D721Med (cell line): ENCODE data around the gene THOC6.
"Not testable (repeated sequence)": the region's sequence is repeated elsewhere in the genome, so short reads cannot be mapped to it uniquely, and the experiment has no call there.

Experiments
- DNase-seq: peaks from one replicate; pipeline ENCODE4 v3.0.0; 2011; ENCODE audit warnings: low spot score; ENCODE audit not compliant: insufficient read length
- FAIRE-seq: peaks from 2 replicates; lab custom pipeline; 2011; peaks lifted over from hg19 to GRCh38; lab: Jason Lieb, UNC
- TF ChIP-seq, protein P1 (sequence below): IDR thresholded peaks from 2 replicates; pipeline ENCODE4 v1.5.1; 2012; ENCODE audit warnings: mild to moderate bottlenecking, control low read depth; ENCODE audit not compliant: insufficient read depth; ENCODE audit errors: missing control alignments

The THOC6 gene

DNA sequence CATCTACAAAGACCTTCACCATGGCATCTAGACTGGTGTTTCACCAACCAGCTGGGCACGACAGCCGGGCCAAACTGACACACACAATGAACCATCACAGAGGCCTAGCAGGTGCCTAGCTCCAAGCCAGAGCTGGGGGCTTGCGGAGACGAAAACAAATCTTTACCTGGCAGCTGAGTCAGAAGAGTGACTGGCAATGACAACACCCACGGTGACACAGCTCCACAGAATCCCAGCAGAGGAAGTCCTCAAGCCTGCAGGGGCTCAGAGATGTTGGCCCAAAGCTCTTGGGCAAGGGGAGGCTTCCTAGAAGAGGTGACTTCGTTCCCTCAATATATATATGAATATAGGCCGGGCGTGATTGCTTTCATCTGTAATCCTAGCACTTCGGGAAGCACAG is 27.7 kb downstream of the THOC6 start:
- DNase-seq, result no peak
- FAIRE-seq, result no peak
- TF ChIP-seq, protein P1, sequence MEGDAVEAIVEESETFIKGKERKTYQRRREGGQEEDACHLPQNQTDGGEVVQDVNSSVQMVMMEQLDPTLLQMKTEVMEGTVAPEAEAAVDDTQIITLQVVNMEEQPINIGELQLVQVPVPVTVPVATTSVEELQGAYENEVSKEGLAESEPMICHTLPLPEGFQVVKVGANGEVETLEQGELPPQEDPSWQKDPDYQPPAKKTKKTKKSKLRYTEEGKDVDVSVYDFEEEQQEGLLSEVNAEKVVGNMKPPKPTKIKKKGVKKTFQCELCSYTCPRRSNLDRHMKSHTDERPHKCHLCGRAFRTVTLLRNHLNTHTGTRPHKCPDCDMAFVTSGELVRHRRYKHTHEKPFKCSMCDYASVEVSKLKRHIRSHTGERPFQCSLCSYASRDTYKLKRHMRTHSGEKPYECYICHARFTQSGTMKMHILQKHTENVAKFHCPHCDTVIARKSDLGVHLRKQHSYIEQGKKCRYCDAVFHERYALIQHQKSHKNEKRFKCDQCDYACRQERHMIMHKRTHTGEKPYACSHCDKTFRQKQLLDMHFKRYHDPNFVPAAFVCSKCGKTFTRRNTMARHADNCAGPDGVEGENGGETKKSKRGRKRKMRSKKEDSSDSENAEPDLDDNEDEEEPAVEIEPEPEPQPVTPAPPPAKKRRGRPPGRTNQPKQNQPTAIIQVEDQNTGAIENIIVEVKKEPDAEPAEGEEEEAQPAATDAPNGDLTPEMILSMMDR, result no peak

DNA sequence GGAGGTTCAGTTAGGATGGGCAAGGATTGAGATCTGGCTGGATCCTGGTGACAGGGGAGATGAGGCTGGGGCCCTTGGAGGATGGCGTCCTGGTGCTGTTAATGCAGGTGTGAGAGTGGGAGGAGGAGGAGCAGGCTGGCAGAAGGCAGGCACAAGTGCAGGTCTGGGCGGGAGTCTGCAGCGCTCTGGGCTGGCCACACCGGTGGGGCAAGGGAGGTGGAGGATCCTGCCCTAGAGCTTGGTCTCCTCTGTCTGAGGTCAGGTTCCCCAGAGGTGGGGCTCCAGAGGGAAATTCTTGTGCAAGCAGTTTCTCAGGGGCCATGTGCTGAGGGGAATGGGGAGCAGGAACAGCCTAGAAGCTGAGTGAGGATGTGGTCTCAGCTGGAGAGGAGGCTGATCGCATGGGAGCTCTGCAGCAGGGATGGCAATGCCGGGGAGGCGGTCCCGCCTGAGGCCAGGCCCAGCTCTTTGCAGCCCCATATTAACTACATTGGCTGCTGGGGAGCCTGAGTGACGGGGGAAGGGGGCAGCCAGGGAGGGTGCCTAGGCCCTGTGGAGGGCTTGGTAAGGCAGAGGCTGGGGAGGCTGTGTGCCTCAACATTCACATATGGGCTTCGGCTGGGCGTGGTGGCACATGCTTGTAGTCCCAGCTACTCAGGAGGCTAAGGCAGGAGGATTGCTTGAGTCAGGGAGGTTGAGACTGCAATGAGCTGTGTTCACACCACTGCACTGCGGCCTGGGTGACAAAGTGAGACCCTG is 28.9 kb downstream of the THOC6 start:
- FAIRE-seq, DNase-seq: not testable (repeated sequence)

DNA sequence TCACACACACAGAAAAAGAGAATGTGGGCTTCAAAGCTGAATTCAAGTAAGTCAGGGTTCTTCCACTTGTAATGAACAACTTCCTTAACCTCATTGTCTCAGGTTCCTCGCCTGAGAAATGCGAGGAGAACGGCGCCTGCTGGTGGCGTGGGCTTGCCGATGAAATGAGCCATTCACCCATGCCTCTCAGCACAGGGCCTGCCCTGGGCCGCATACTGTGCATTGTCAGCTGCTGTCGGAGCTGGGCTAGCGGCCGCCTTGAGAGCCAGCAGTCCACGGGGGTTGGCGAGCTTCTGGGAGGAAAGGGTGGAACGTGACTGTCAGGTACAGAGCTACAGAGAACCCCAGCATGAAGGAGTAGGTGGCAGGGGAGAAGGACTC is 29.5 kb downstream of the THOC6 start:
- not testable (repeated sequence) for DNase-seq, FAIRE-seq

DNA sequence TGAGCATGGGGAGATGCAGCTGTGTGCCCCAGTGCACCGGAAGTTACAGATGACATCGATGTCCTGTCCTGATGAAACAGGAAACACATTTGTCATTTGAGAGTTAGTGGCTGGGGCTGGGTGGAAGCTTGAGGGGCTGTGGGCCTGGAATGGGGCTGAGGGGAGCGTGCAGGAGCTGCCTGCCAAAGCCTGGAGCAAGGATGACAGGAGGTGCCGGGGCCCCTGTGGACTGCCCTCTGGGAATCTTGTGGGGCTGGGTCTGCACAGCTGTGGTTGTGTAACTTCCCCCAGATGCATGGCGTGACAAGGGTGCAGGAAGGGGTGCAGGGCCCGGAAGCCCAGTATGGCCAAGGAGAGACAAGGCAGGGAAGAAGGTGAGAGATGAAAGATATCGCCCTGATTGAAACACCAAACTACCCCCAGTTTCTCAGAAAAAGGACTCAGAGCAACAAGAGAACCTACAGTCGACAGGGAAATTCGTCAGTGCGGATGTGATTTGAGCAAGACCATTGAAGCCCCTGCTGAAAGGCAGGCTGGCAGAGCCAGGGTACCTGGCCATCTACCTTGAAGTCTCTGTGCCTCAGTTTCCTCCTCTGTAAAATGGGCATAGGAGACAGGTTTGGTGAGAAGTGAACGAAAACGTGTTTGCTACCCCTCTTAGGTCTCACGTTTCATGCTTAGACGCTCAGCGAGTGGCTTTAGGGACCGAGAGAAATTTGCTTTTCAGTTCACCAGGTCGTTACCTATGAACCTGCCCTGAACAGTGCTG is 31.3 kb downstream of the THOC6 start:
- DNase-seq (no peak), FAIRE-seq (no peak)
- TF ChIP-seq, protein P1, result no peak

DNA sequence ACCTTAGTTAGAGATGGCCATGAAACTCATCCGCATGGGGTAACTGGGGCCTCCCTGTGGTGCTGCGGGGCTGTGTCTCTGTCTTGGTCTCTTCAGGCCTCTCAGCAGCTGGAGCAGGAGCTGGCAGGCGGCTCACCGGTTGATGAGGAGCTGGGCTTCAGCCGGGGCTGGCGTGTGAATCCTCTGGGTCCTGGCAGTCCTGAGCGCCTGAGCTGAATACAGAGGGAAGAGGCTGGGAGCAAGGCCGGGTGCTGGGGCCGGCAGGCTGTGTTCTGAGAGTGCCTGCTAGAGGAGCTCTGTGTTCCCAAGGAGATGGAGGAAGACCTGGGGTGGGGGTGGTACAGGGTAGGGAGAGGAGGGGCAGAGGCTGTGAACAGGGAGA is 31.9 kb downstream of the THOC6 start:
- DNase-seq, FAIRE-seq: not testable (repeated sequence)

DNA sequence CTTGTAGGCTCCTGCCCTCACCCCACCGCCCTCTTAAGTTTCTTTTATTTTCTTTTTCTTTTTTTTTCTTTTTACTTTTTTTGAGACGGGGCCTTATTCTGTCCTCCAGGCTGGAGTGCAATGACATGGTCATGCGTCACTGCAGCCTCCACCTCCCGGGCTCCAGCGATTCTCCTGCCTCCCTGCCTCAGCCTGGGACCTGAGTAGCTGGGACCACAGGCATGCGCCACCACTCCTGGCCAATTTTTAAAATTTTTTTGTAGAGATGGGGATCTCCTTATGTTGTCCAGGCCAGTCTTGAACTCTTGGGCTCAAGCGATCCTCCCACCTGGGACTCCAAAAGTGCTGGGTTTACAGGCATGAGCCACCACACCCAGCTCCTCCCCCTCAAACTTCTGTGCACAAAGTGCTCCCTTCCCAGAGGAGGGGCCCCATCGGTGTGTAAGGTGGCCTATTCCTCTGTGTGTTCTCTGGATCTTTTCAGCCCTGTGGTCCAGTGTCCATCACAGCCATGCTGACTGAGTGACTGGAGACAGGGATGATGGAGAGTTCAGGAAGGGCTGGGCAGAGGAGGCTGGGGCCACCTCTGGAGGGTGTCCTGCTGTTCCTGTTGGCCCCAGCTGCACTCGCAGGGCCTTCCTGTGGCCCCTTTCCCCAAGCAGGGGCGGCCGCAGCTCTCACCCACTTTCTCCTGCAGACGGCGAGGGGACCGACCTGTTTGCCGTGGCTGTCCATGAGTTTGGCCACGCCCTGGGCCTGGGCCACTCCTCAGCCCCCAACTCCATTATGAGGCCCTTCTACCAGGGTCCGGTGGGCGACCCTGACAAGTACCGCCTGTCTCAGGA is 32.7 kb downstream of the THOC6 start:
- FAIRE-seq (no peak), DNase-seq (no peak)
- TF ChIP-seq, protein P1, result no peak

DNA sequence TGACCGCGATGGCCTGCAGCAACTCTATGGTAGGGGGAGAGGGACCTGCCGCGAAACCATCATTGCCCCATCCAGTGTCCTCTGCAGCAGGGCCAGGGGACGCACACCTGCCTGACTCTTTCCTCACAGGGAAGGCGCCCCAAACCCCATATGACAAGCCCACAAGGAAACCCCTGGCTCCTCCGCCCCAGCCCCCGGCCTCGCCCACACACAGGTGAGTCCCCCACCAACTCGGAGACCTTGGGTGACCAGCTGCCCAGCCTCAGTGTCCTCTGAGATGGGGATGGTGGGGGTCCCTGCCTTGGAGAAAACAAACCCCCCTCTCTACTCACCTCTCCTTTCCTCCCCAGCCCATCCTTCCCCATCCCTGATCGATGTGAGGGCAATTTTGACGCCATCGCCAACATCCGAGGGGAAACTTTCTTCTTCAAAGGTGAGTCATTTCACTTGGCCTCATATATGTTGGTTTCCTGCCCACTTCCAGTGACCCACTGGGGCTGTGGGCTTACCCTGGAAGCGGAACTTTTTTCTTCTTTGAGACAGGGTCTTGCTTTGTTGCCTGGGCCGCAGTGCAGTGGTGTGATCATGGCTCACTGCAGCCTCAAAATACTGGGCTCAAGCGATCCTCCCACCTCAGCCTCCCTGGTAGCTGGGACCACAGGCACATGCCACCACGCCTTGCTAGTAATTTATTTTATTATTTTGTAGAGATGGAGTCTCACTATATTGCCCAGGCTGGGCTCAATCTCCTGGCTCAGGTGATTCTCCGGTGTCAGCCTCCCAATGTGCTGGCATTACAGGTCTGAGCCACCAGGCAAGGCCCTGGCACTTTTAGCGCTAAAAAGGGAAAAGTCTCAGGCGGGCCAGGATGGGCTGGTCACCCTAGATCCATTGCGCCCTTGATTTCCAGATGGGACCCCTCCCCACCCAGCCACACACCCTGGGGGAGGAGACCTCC is 33.6 kb downstream of the THOC6 start:
- FAIRE-seq (no peak), DNase-seq (no peak)
- TF ChIP-seq, protein P1, result no peak
